GM11168 (cell line): Measurements from ENCODE around the gene SLITRK3.
"Not testable (repeated sequence)": the region's sequence is repeated elsewhere in the genome, so short reads cannot be mapped to it uniquely, and the experiment has no call there.

Source experiments
- in situ Hi-C: fragments of 300-500 bp; cut with MboI; formaldehyde crosslinking; loops from one replicate; pipeline ENCODE4 v1.12.0; 2022; ENCODE audit warnings: low sequenced_read_pairs; ENCODE audit not compliant: unreplicated experiment

Gene SLITRK3

GRCh38 chr3:165193366-165194254 is 2.6 kb downstream of the SLITRK3 start:
- in situ Hi-C loops = no loop called here

- in situ Hi-C loops = no loop called here
Measured at GRCh38 chr3:165192610-165193192, 3.5 kb downstream of the SLITRK3 start.

GRCh38 chr3:165191491-165191890 is 4.7 kb downstream of the SLITRK3 start:
- in situ Hi-C loops = no loop called here

GRCh38 chr3:165188452-165188851 is 7.7 kb downstream of the SLITRK3 start:
- in situ Hi-C loops = no loop called here

GRCh38 chr3:165185707-165186327 is 10.4 kb downstream of the SLITRK3 start:
- in situ Hi-C loops = no loop called here

GRCh38 chr3:165181556-165181955 is 14.6 kb downstream of the SLITRK3 start:
- in situ Hi-C loops = no loop called here

GRCh38 chr3:165170236-165170635 is 25.9 kb downstream of the SLITRK3 start:
- in situ Hi-C loops = no loop called here

GRCh38 chr3:165169368-165169767 is 26.8 kb downstream of the SLITRK3 start:
- in situ Hi-C loops = no loop called here

- in situ Hi-C loops = no loop called here
Measured at GRCh38 chr3:165162883-165163282, 33.3 kb downstream of the SLITRK3 start.

- in situ Hi-C loops = no loop called here
Measured at GRCh38 chr3:165159760-165160421, 36.3 kb downstream of the SLITRK3 start.

- in situ Hi-C loops = no loop called here
Measured at GRCh38 chr3:165158011-165158410, 38.2 kb downstream of the SLITRK3 start.

- in situ Hi-C loops = no loop called here
Measured at GRCh38 chr3:165156757-165157420, 39.3 kb downstream of the SLITRK3 start.

- in situ Hi-C loops = no loop called here
Measured at GRCh38 chr3:165148876-165149441, 47.2 kb downstream of the SLITRK3 start.

- in situ Hi-C loops = no loop called here
Measured at GRCh38 chr3:165144271-165144670, 51.9 kb downstream of the SLITRK3 start.

- in situ Hi-C loops = not testable (repeated sequence)
Measured at GRCh38 chr3:165139918-165140317, 56.3 kb downstream of the SLITRK3 start.
